Measurements from ENCODE around the gene CCDC6. TPM values are rescaled to one million over a fixed set of nuclear protein-coding genes. Genes with fewer than 3 reads are reported as not detected.

CCDC6 gene
- polyA plus RNA-seq, 1 donor from 2014 or later: 20.1 TPM

DNA sequence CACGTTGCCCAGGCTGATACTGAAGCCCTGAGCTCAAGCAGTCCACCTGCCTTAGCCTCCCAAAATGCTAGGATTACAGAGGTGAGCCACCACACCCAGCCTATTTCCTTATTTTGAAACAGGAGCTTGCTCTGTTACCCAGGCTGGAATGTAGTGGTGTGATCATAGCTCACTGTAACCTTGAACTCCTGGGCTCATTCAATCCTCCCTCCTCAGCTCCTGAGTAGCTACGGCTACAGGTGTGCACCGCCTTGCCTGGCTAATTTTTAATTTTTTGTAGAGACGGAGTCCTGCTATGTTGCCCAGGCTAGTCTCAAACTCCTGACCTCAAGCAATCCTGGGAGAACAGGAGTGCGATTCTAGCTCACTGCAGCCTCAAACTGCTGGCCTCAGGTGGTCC lies 164.8 kb downstream of the CCDC6 start:
- no peak overlapping the region for H3K9ac ChIP-seq (ENCODE audit: low read length)
- no peak for TF ChIP-seq POLR2AphosphoS5 (IDR thresholded peaks at IDR 0.05)
- no peak overlapping the region for H3K4me2 ChIP-seq (ENCODE audit: low read length)
- H3K27me3 ChIP-seq (ENCODE audit: insufficient read depth, low read depth, low read length): no peaks in the 10 kb centered on the region
- no peaks in the 10 kb centered on the region for H3F3A ChIP-seq (ENCODE audit: insufficient read depth, low read length, poor library complexity, severe bottlenecking)
- H3K9me2 ChIP-seq (ENCODE audit: insufficient read depth, low read length): no peaks in the 10 kb centered on the region
- H3K4me3 ChIP-seq (ENCODE audit: low read length): no peak overlapping the region
- H3K27ac ChIP-seq (ENCODE audit: low read length): no peak overlapping the region
- H3K36me3 ChIP-seq (ENCODE audit: insufficient read depth, low read length): no peaks in the 10 kb centered on the region
- H3K9me3 ChIP-seq (ENCODE audit: low read length): no peaks in the 10 kb centered on the region
- no peaks in the 10 kb centered on the region for H3K79me2 ChIP-seq (replicated peaks; ENCODE audit: insufficient read depth, low read length)
- H2AFZ ChIP-seq (ENCODE audit: low read depth, low read length): no peak overlapping the region
- no peaks in the 10 kb centered on the region for H4K20me1 ChIP-seq (ENCODE audit: insufficient read depth)

GRCh38 chr10:59741048-59741447 lies 165.3 kb downstream of the CCDC6 start:
- Histone ChIP-seq H2AFZ (ENCODE audit: low read depth, low read length) (no peak overlapping the region), H3K9me2 (ENCODE audit: insufficient read depth, low read length) (no peaks in the 10 kb centered on the region), H3F3A (ENCODE audit: insufficient read depth, low read length, poor library complexity, severe bottlenecking) (no peaks in the 10 kb centered on the region), H3K4me2 (ENCODE audit: low read length) (no peak overlapping the region), H3K27ac (ENCODE audit: low read length) (no peak overlapping the region), H3K79me2 (replicated peaks; ENCODE audit: insufficient read depth, low read length) (no peaks in the 10 kb centered on the region), H3K9ac (ENCODE audit: low read length) (no peak overlapping the region), H3K4me3 (ENCODE audit: low read length) (no peak overlapping the region), H4K20me1 (ENCODE audit: insufficient read depth) (no peaks in the 10 kb centered on the region), H3K27me3 (ENCODE audit: insufficient read depth, low read depth, low read length) (no peaks in the 10 kb centered on the region), H3K36me3 (ENCODE audit: insufficient read depth, low read length) (no peaks in the 10 kb centered on the region), H3K9me3 (ENCODE audit: low read length) (no peaks in the 10 kb centered on the region)
- TF ChIP-seq MXI1 (conservative IDR thresholded peaks at IDR 0.05; ENCODE audit: poor library complexity, severe bottlenecking) (no peak), REST (IDR thresholded peaks at IDR 0.05; ENCODE audit: borderline replicate concordance) (no peak), CTCF (IDR thresholded peaks at IDR 0.05; ENCODE audit: poor library complexity, severe bottlenecking) (no peak), EP300 (conservative IDR thresholded peaks at IDR 0.05; ENCODE audit: poor library complexity, severe bottlenecking) (no peak), POLR2AphosphoS5 (IDR thresholded peaks at IDR 0.05) (no peak), EZH2 (IDR thresholded peaks at IDR 0.05; ENCODE audit: borderline replicate concordance, insufficient read depth, low read length, poor library complexity, severe bottlenecking) (no peak), TAF1 (IDR thresholded peaks at IDR 0.05; ENCODE audit: low read depth) (no peak), RAD21 (conservative IDR thresholded peaks at IDR 0.05) (no peak), SMC3 (conservative IDR thresholded peaks at IDR 0.05; ENCODE audit: poor library complexity) (no peak)

Other genes starting within 250 kb of the CCDC6 start
- gene SLC16A9, start 196.7 kb downstream of the CCDC6 start, polyA plus RNA-seq: 185 and 208 TPM in 2 replicates
- gene MRLN, start 153.1 kb downstream of the CCDC6 start, polyA plus RNA-seq: not detected in 2 replicates

Data from neural cell (in vitro differentiated cells).